ENCODE results near the gene CAPN13.

- TF ChIP-seq POLR2AphosphoS5 (IDR thresholded peaks at IDR 0.05), result no peak
- no peak for TF ChIP-seq POLR2A (IDR thresholded peaks at IDR 0.05)
- no peak for TF ChIP-seq CTCF (IDR thresholded peaks at IDR 0.05)
- no peak for TF ChIP-seq EP300 (IDR thresholded peaks at IDR 0.05)
These were observed 60.0 kb downstream of the CAPN13 start for GRCh38 chr2:30747206-30747605.
